BLaER1 treated with 17β-estradiol and CSF1 and Interleukin-3, amounts not matched to agents 10 nM and 100 nM (cell line): ENCODE measurements around the gene GPNMB.
A peak's percentile ranks its signal among the peaks of the same experiment; 100 is the strongest.

Experiments
- H3K27ac ChIP-seq, 11 experiments: shearing (Covaris generic); formaldehyde crosslinking; 2 replicates each; pipeline ENCODE4 v1.8.1; 2022
- H3K27me3 ChIP-seq, 11 experiments: shearing (Covaris generic); formaldehyde crosslinking; 2 replicates each; pipeline ENCODE4 v1.8.1; 2022
- H3K36me3 ChIP-seq, 11 experiments: shearing (Covaris generic); formaldehyde crosslinking; 2 replicates each; pipeline ENCODE4 v1.8.1; 2022
- H3K4me1 ChIP-seq, 10 experiments: shearing (Covaris generic); formaldehyde crosslinking; 2 replicates each; pipeline ENCODE4 v1.8.1; 2022
- H3K4me2 ChIP-seq, 11 experiments: shearing (Covaris generic); formaldehyde crosslinking; 2 replicates each; pipeline ENCODE4 v1.8.1; 2022
- H3K4me3 ChIP-seq, 10 experiments: shearing (Covaris generic); formaldehyde crosslinking; 2 replicates each; pipeline ENCODE4 v1.8.1; 2022
- H3K9ac ChIP-seq, 11 experiments: shearing (Covaris generic); formaldehyde crosslinking; 2 replicates each; pipeline ENCODE4 v1.8.1; 2022
- H3K9me3 ChIP-seq, 11 experiments: shearing (Covaris generic); formaldehyde crosslinking; replicated peaks in 1 of 11; 2 replicates each; pipeline ENCODE4 v1.8.1; 2022
- H4K20me1 ChIP-seq, 11 experiments: shearing (Covaris generic); formaldehyde crosslinking; 2 replicates each; pipeline ENCODE4 v1.8.1; 2022
- Cebpa-rat ChIP-seq, 11 experiments: shearing (Covaris generic); IDR thresholded peaks; 2 replicates each; pipeline ENCODE4 v1.8.1; 2022

The GPNMB gene

GRCh38 chr7:23254051-23254681 is 7.6 kb downstream of the GPNMB start:
- no peak overlapping the region for H3K9ac ChIP-seq
- peaks cover 19 to 32% (median 22%) of the 10 kb centered on the region in 11 experiments for H3K9me3 ChIP-seq
- no peak overlapping the region for H3K4me3 ChIP-seq
- H4K20me1 ChIP-seq, result peaks cover 0 to 8% (median 0%) of the 10 kb centered on the region in 11 experiments; a peak in 1 of 22 replicates
- H3K4me1 ChIP-seq, result no peaks in the 10 kb centered on the region
- H3K36me3 ChIP-seq, result peaks cover 0 to 8% (median 0%) of the 10 kb centered on the region in 11 experiments; a peak in 2 of 22 replicates
- H3K4me2 ChIP-seq, result no peak overlapping the region
- H3K27ac ChIP-seq, result no peak overlapping the region
- no peaks in the 10 kb centered on the region for H3K27me3 ChIP-seq
- no peak for TF ChIP-seq Cebpa-rat (IDR thresholded peaks at IDR 0.05)

- Histone ChIP-seq H3K9me3 (peaks cover 2 to 15% (median 8%) of the 10 kb centered on the region in 11 experiments; a peak in 19 of 22 replicates), H3K4me1 (no peaks in the 10 kb centered on the region), H3K9ac (no peak overlapping the region), H3K27me3 (no peaks in the 10 kb centered on the region), H3K27ac (no peak overlapping the region), H3K36me3 (peaks cover 0 to 8% (median 0%) of the 10 kb centered on the region in 11 experiments; a peak in 2 of 22 replicates), H4K20me1 (peaks cover 0 to 14% (median 0%) of the 10 kb centered on the region in 11 experiments; a peak in 1 of 22 replicates), H3K4me3 (no peak overlapping the region), H3K4me2 (no peak overlapping the region)
- no peak for TF ChIP-seq Cebpa-rat (IDR thresholded peaks at IDR 0.05)
Measured at GRCh38 chr7:23256731-23257130, 10.2 kb downstream of the GPNMB start.

- no peak for TF ChIP-seq Cebpa-rat (IDR thresholded peaks at IDR 0.05)
- no peaks in the 10 kb centered on the region for H3K27me3 ChIP-seq
- H3K36me3 ChIP-seq, result no peaks in the 10 kb centered on the region
- H3K9ac ChIP-seq, result no peak overlapping the region
- H4K20me1 ChIP-seq, result peaks cover 0 to 6% (median 0%) of the 10 kb centered on the region in 11 experiments; a peak in 1 of 22 replicates
- no peak overlapping the region for H3K27ac ChIP-seq
- H3K4me2 ChIP-seq, result no peak overlapping the region
- peaks cover 0 to 2% (median 0%) of the 10 kb centered on the region in 11 experiments; a peak in 2 of 22 replicates for H3K9me3 ChIP-seq
- peaks cover 0 to 10% (median 6%) of the 10 kb centered on the region in 10 experiments; a peak in 11 of 20 replicates for H3K4me1 ChIP-seq
- H3K4me3 ChIP-seq, result no peak overlapping the region
Measured at GRCh38 chr7:23260371-23260770, 13.8 kb downstream of the GPNMB start.

- Histone ChIP-seq H3K4me1 (peaks cover 0 to 11% (median 6%) of the 10 kb centered on the region in 10 experiments; a peak in 11 of 20 replicates), H3K27ac (no peak overlapping the region), H3K9me3 (no peaks in the 10 kb centered on the region), H3K4me2 (no peak overlapping the region), H4K20me1 (peaks cover 0 to 6% (median 0%) of the 10 kb centered on the region in 11 experiments; a peak in 1 of 22 replicates), H3K9ac (no peak overlapping the region), H3K36me3 (peaks cover 0 to 6% (median 0%) of the 10 kb centered on the region in 11 experiments; a peak in 1 of 22 replicates), H3K27me3 (no peaks in the 10 kb centered on the region), H3K4me3 (no peak overlapping the region)
- no peak for TF ChIP-seq Cebpa-rat (IDR thresholded peaks at IDR 0.05)
Measured at GRCh38 chr7:23261843-23262452, 15.4 kb downstream of the GPNMB start.

- Histone ChIP-seq H3K4me2 (peak overlapping the region in 7 of 11 experiments; percentile 8 to 64 (median 45); a peak in 10 of 22 replicates), H4K20me1 (peaks cover 0 to 11% (median 0%) of the 10 kb centered on the region in 11 experiments; a peak in 1 of 22 replicates), H3K9me3 (no peaks in the 10 kb centered on the region), H3K27ac (no peak overlapping the region), H3K4me3 (no peak overlapping the region), H3K27me3 (no peaks in the 10 kb centered on the region), H3K4me1 (peaks cover 0 to 12% (median 6%) of the 10 kb centered on the region in 10 experiments; a peak in 11 of 20 replicates), H3K9ac (no peak overlapping the region), H3K36me3 (peaks cover 0 to 6% (median 0%) of the 10 kb centered on the region in 11 experiments; a peak in 1 of 22 replicates)
- TF ChIP-seq Cebpa-rat (IDR thresholded peaks at IDR 0.05), result no peak
Measured at GRCh38 chr7:23264916-23265458, 18.4 kb downstream of the GPNMB start.

GRCh38 chr7:23266918-23267317 is 20.3 kb downstream of the GPNMB start:
- Histone ChIP-seq H3K4me1 (peaks cover 0 to 15% (median 6%) of the 10 kb centered on the region in 10 experiments; a peak in 11 of 20 replicates), H3K27ac (no peak overlapping the region), H4K20me1 (peaks cover 0 to 6% (median 0%) of the 10 kb centered on the region in 11 experiments; a peak in 1 of 22 replicates), H3K4me3 (no peak overlapping the region), H3K27me3 (no peaks in the 10 kb centered on the region), H3K36me3 (peaks cover 0 to 6% (median 0%) of the 10 kb centered on the region in 11 experiments; a peak in 1 of 22 replicates), H3K4me2 (no peak overlapping the region), H3K9ac (no peak overlapping the region), H3K9me3 (no peaks in the 10 kb centered on the region)
- TF ChIP-seq Cebpa-rat (IDR thresholded peaks at IDR 0.05), result no peak

- Histone ChIP-seq H3K27me3 (no peaks in the 10 kb centered on the region), H3K9me3 (no peaks in the 10 kb centered on the region), H4K20me1 (peaks cover 0 to 6% (median 0%) of the 10 kb centered on the region in 11 experiments; a peak in 1 of 22 replicates), H3K4me3 (no peak overlapping the region), H3K4me2 (no peak overlapping the region), H3K36me3 (peaks cover 0 to 6% (median 0%) of the 10 kb centered on the region in 11 experiments; a peak in 1 of 22 replicates), H3K9ac (no peak overlapping the region), H3K4me1 (peaks cover 0 to 15% (median 6%) of the 10 kb centered on the region in 10 experiments; a peak in 11 of 20 replicates), H3K27ac (no peak overlapping the region)
- no peak for TF ChIP-seq Cebpa-rat (IDR thresholded peaks at IDR 0.05)
Measured at GRCh38 chr7:23267357-23267756, 20.8 kb downstream of the GPNMB start.

GRCh38 chr7:23268167-23268566 is 21.6 kb downstream of the GPNMB start:
- TF ChIP-seq Cebpa-rat (IDR thresholded peaks at IDR 0.05), result no peak
- H3K36me3 ChIP-seq, result peaks cover 0 to 6% (median 0%) of the 10 kb centered on the region in 11 experiments; a peak in 1 of 22 replicates
- no peaks in the 10 kb centered on the region for H3K9me3 ChIP-seq
- H3K27ac ChIP-seq, result no peak overlapping the region
- peaks cover 0 to 11% (median 0%) of the 10 kb centered on the region in 11 experiments; a peak in 1 of 22 replicates for H4K20me1 ChIP-seq
- no peak overlapping the region for H3K4me2 ChIP-seq
- no peaks in the 10 kb centered on the region for H3K27me3 ChIP-seq
- H3K4me3 ChIP-seq, result no peak overlapping the region
- H3K4me1 ChIP-seq, result peaks cover 0 to 16% (median 6%) of the 10 kb centered on the region in 10 experiments; a peak in 11 of 20 replicates
- no peak overlapping the region for H3K9ac ChIP-seq

- peaks cover 0 to 14% (median 0%) of the 10 kb centered on the region in 11 experiments; a peak in 1 of 22 replicates for H4K20me1 ChIP-seq
- H3K4me1 ChIP-seq, result peaks cover 0 to 20% (median 6%) of the 10 kb centered on the region in 10 experiments; a peak in 11 of 20 replicates
- H3K27ac ChIP-seq, result no peak overlapping the region
- H3K9me3 ChIP-seq, result no peaks in the 10 kb centered on the region
- H3K9ac ChIP-seq, result no peak overlapping the region
- H3K4me2 ChIP-seq, result no peak overlapping the region
- no peak for TF ChIP-seq Cebpa-rat (IDR thresholded peaks at IDR 0.05)
- H3K4me3 ChIP-seq, result no peak overlapping the region
- peaks cover 0 to 6% (median 0%) of the 10 kb centered on the region in 11 experiments; a peak in 1 of 22 replicates for H3K36me3 ChIP-seq
- no peaks in the 10 kb centered on the region for H3K27me3 ChIP-seq
Measured at GRCh38 chr7:23268746-23269145, 22.2 kb downstream of the GPNMB start.
